Central memory CD8-positive, alpha-beta T cell (primary cell): Measurements from ENCODE around the gene KLHL29.

ENCODE experiments used
- ATAC-seq: fragments of 150-1000 bp; cut with Tn5 transposase; replicated peaks from 2 replicates; pipeline ENCODE4 v1.10.0; 2022; ENCODE audit warnings: mild to moderate bottlenecking, moderate FRiP score, moderate number of reproducible peaks; ENCODE audit not compliant: poor library complexity, severe bottlenecking; ENCODE audit errors: extremely low read depth
- DNase-seq, 2 donors: peaks; one replicate each; pipeline ENCODE4 v3.0.0; 2021; ENCODE audit warnings: low spot score in 2 of 2
- H3K27ac Mint-ChIP-seq: one replicate; pipeline ENCODE4 v1.8.0; 2022; ENCODE audit warnings: low read depth, mild to moderate bottlenecking, moderate library complexity, mixed read lengths
- H3K27me3 Mint-ChIP-seq: one replicate; pipeline ENCODE4 v1.8.0; 2022; ENCODE audit warnings: mixed read lengths
- H3K36me3 Mint-ChIP-seq: one replicate; pipeline ENCODE4 v1.8.0; 2022; ENCODE audit warnings: mild to moderate bottlenecking, moderate library complexity, mixed read lengths; ENCODE audit not compliant: insufficient read depth
- H3K4me1 Mint-ChIP-seq: one replicate; pipeline ENCODE4 v1.8.0; 2022; ENCODE audit warnings: mixed read lengths
- H3K4me3 Mint-ChIP-seq: one replicate; pipeline ENCODE4 v1.8.0; 2022; ENCODE audit warnings: mild to moderate bottlenecking, moderate library complexity, mixed read lengths
- H3K9me3 Mint-ChIP-seq: one replicate; pipeline ENCODE4 v1.8.0; 2022; ENCODE audit warnings: mixed read lengths

The KLHL29 gene

GRCh38 chr2:23654756-23655155, 269.8 kb downstream of the KLHL29 start:
- DNase-seq (no peak), ATAC-seq (no peak)
- Mint-ChIP-seq H3K36me3 (peaks cover 1% of the 10 kb centered on the region), H3K4me1 (no peaks in the 10 kb centered on the region), H3K9me3 (no peaks in the 10 kb centered on the region), H3K27ac (no peak overlapping the region), H3K4me3 (no peak overlapping the region), H3K27me3 (peaks cover 24% of the 10 kb centered on the region)

GRCh38 chr2:23655934-23656596, 271.1 kb downstream of the KLHL29 start:
- Mint-ChIP-seq H3K4me1 (no peaks in the 10 kb centered on the region), H3K27me3 (peaks cover 30% of the 10 kb centered on the region), H3K4me3 (no peak overlapping the region), H3K27ac (no peak overlapping the region), H3K36me3 (no peaks in the 10 kb centered on the region), H3K9me3 (no peaks in the 10 kb centered on the region)
- no peak for ATAC-seq
- no peak for DNase-seq

- DNase-seq (no peak), ATAC-seq (no peak)
- peaks cover 34% of the 10 kb centered on the region for H3K27me3 Mint-ChIP-seq
- no peak overlapping the region for H3K27ac Mint-ChIP-seq
- no peaks in the 10 kb centered on the region for H3K36me3 Mint-ChIP-seq
- no peaks in the 10 kb centered on the region for H3K9me3 Mint-ChIP-seq
- H3K4me1 Mint-ChIP-seq, result no peaks in the 10 kb centered on the region
- H3K4me3 Mint-ChIP-seq, result no peak overlapping the region
These were observed 271.6 kb downstream of the KLHL29 start for GRCh38 chr2:23656597-23656973.

DNA sequence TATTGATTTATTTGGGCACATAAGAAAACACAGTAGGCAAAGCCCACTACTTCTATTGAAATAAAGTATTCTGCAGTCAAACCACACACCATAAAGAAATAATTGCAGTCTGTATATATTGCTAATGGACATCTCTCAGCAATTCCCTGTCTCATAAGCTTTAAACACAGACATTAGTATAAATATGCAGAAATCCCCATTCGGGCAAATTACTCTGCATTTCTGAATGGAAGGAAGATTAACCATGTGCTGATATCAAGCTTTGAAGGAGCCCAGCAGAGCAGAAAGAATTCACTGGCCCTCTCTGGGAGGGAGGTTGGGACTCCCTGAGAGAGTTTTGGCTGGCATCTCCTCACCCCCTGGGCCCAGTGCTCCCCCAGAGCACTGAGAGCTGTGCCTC, 272.4 kb downstream of the KLHL29 start:
- Mint-ChIP-seq H3K27ac (no peak overlapping the region), H3K4me1 (no peaks in the 10 kb centered on the region), H3K4me3 (no peak overlapping the region), H3K36me3 (no peaks in the 10 kb centered on the region), H3K27me3 (peaks cover 41% of the 10 kb centered on the region), H3K9me3 (no peaks in the 10 kb centered on the region)
- DNase-seq (no peak), ATAC-seq (no peak)

DNA sequence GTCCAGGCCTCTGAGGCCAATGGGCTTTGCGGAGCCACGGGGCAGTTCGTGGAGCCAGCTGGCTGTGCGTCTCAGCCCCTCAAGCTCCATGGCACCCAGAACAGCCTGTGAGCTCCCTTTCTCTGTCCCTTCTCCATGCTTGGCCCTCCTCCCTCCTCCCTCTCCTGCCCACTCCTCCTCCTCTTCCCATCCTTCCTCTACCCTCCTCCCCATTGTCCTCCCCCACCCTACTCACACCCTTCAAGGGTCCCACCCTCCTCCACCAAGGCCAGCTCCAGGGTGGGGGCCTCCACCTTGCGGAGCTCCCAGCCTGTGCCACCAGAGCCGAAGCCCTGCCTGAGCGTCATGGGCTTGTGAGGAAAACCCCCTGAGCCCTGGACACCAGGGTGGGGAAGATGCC, 273.0 kb downstream of the KLHL29 start:
- DNase-seq (no peak), ATAC-seq (no peak)
- Mint-ChIP-seq H3K9me3 (no peaks in the 10 kb centered on the region), H3K4me1 (no peaks in the 10 kb centered on the region), H3K27ac (no peak overlapping the region), H3K36me3 (no peaks in the 10 kb centered on the region), H3K4me3 (no peak overlapping the region), H3K27me3 (peaks cover 41% of the 10 kb centered on the region)

GRCh38 chr2:23658466-23658942, 273.5 kb downstream of the KLHL29 start:
- Mint-ChIP-seq H3K4me1 (no peaks in the 10 kb centered on the region), H3K4me3 (no peak overlapping the region)

GRCh38 chr2:23659328-23659727, 274.3 kb downstream of the KLHL29 start:
- H3K27me3 Mint-ChIP-seq, result peaks cover 41% of the 10 kb centered on the region
- H3K4me1 Mint-ChIP-seq, result no peaks in the 10 kb centered on the region
- no peak overlapping the region for H3K4me3 Mint-ChIP-seq
- ATAC-seq, result no peak
- H3K9me3 Mint-ChIP-seq, result no peaks in the 10 kb centered on the region
- H3K36me3 Mint-ChIP-seq, result no peaks in the 10 kb centered on the region
- no peak overlapping the region for H3K27ac Mint-ChIP-seq
- DNase-seq, result no peak

More at GRCh38 chr2:23658466-23658942, 273.5 kb downstream of the KLHL29 start:
- Mint-ChIP-seq H3K27ac (no peak overlapping the region), H3K36me3 (no peaks in the 10 kb centered on the region), H3K27me3 (peaks cover 41% of the 10 kb centered on the region), H3K9me3 (no peaks in the 10 kb centered on the region)
- no peak for DNase-seq
- ATAC-seq, result no peak

DNA sequence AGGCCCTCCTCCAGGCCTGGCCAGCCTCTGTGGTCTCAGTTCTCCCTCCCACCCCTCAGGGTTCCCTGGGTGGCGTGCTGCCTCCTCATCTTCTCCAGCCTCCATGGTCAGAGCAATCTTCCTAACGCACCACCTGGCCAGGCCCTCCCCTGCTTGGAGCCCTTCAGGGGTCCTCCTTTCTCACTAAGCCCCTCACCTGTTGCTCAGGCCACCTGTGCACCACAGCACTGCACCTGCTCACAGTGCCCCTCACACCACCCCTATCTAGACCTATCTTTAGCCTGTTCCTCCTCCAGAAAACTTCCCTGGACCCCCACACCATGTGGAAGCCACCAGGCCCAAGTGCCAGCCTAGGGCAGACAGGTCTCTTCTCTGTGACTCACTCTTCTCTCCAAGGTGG, 274.8 kb downstream of the KLHL29 start:
- no peaks in the 10 kb centered on the region for H3K4me1 Mint-ChIP-seq
- H3K27me3 Mint-ChIP-seq, result peaks cover 41% of the 10 kb centered on the region
- H3K27ac Mint-ChIP-seq, result no peak overlapping the region
- DNase-seq (no peak), ATAC-seq (no peak)
- H3K9me3 Mint-ChIP-seq, result no peaks in the 10 kb centered on the region
- no peak overlapping the region for H3K4me3 Mint-ChIP-seq
- H3K36me3 Mint-ChIP-seq, result no peaks in the 10 kb centered on the region

- H3K27me3 Mint-ChIP-seq, result peaks cover 41% of the 10 kb centered on the region
- no peaks in the 10 kb centered on the region for H3K9me3 Mint-ChIP-seq
- no peak for ATAC-seq
- DNase-seq, result no peak
- H3K4me1 Mint-ChIP-seq, result no peaks in the 10 kb centered on the region
- no peak overlapping the region for H3K4me3 Mint-ChIP-seq
- H3K36me3 Mint-ChIP-seq, result peaks cover 2% of the 10 kb centered on the region
- H3K27ac Mint-ChIP-seq, result no peak overlapping the region
These were observed 275.3 kb downstream of the KLHL29 start for GRCh38 chr2:23660237-23660636.

DNA sequence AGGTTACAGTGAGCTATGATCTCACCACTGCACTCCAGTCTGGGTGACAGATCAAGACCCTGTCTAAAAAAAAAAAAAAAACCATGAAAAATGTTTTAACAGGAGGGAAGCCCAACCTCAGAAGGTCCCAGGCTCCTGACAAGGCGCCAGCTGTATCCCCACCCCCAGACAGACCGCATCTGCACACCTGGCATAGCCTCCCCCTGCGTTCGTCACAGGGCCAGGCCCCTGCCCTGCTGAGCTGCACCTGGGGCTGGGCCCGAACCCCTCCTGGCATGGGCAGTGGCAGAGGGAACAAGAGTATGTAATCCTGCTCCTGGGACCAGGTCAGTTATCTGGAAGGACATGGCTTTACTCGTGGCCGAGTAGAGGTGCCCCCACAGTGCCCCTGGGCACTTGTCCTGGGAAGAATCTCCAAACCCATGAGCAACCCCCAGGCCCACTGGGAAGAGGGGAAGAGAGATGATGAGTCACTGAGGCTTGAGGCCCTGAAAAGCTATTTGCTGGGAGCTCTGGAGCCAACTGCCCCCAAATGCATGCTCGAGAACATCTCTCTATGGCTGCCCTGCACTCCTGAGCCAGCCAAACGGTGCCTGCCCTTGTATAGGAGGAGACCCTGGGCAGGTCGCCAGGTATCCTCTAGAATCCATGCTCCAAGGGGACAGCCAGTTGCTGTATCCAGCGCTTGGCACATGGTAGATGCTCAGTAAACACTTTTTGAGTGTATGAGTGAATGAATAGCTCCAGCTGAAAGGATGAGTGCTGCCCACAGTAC, 276.5 kb downstream of the KLHL29 start:
- Mint-ChIP-seq H3K27ac (no peak overlapping the region), H3K27me3 (peaks cover 32% of the 10 kb centered on the region), H3K4me3 (no peak overlapping the region), H3K9me3 (no peaks in the 10 kb centered on the region), H3K4me1 (no peaks in the 10 kb centered on the region), H3K36me3 (peaks cover 2% of the 10 kb centered on the region)
- ATAC-seq (no peak), DNase-seq (no peak)

- H3K9me3 Mint-ChIP-seq, result no peaks in the 10 kb centered on the region
- no peak overlapping the region for H3K27ac Mint-ChIP-seq
- H3K4me1 Mint-ChIP-seq, result no peaks in the 10 kb centered on the region
- ATAC-seq (no peak), DNase-seq (no peak)
- peaks cover 2% of the 10 kb centered on the region for H3K36me3 Mint-ChIP-seq
- H3K27me3 Mint-ChIP-seq, result peaks cover 30% of the 10 kb centered on the region
- H3K4me3 Mint-ChIP-seq, result no peak overlapping the region
These were observed 277.5 kb downstream of the KLHL29 start for GRCh38 chr2:23662466-23662865.

GRCh38 chr2:23662941-23663920, 278.3 kb downstream of the KLHL29 start:
- H3K9me3 Mint-ChIP-seq, result no peaks in the 10 kb centered on the region
- no peaks in the 10 kb centered on the region for H3K4me1 Mint-ChIP-seq
- ATAC-seq (no peak), DNase-seq (no peak)
- H3K36me3 Mint-ChIP-seq, result peaks cover 2% of the 10 kb centered on the region
- no peak overlapping the region for H3K27ac Mint-ChIP-seq
- no peak overlapping the region for H3K4me3 Mint-ChIP-seq
- H3K27me3 Mint-ChIP-seq, result peaks cover 37% of the 10 kb centered on the region
